HG03066 (cell line): ENCODE measurements around the gene MNT.

Experiments used
- ATAC-seq: cut with Tn5 transposase; IDR thresholded peaks from one replicate; pipeline ENCODE4 v1.9.1; 2021; ENCODE audit warnings: low read depth; ENCODE audit not compliant: unreplicated experiment

MNT gene

GRCh38 chr17:2384439-2385127, 16.3 kb downstream of the MNT start:
- no peak for ATAC-seq

- no peak for ATAC-seq
Observed at GRCh38 chr17:2383628-2384167, 17.2 kb downstream of the MNT start.

GRCh38 chr17:2380950-2381649, 19.8 kb downstream of the MNT start:
- no peak for ATAC-seq

DNA sequence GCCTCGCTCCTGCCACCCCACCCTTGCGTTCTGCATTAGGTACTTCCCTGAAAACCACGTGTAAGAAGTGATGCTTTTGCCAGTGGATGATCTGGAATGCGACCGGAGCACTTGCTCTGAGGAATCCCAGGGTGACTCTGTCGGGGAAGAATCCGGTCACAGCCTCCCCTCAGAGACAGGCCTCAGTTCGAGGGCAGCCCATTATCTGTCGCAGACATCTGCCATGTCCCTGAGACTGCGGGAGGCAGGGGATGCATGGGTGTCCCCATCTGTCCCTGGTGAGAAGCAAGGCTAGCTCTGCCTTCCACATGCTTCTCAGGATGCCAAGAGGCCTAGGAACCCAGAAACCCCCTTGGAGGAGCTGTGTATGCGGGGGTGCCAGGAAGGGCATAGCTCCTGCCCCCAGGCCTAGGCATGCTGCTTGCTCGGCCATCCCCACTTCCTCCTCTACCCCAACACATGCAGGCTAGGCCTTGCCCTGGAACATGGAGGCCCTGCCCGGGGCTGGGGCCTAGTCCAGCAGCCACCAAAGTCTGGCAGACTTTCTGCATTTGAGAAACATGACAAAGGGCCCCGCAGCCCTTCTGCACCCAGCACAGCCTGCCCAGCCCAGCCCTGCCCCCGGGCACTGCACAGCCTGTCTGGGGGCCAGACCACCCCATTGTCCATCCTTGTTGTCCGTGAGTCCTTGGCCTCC, 20.5 kb downstream of the MNT start:
- ATAC-seq, result no peak

- ATAC-seq, result no peak
Observed at GRCh38 chr17:2379489-2380225, 21.2 kb downstream of the MNT start.

- ATAC-seq, result no peak
Observed at GRCh38 chr17:2378905-2379304, 22.0 kb downstream of the MNT start.

DNA sequence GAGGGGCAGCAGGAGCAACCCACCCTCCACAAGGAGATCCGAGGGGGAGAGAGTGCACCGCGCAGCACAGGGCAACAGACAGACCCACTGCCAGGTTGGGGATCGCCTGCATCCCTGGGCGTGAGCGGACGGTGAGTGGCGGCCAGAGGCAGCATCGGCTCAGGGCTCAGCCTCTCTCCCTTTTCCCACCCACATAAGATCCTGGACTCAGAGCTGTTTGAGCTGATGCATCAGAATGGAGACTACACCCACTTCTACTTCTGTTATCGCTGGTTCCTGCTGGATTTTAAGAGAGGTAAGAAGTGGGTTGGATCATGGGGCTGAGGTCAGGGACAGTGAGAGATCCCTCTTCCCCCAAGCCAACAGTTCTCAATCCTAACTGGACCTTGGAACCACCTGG, 23.2 kb downstream of the MNT start:
- ATAC-seq, result no peak

DNA sequence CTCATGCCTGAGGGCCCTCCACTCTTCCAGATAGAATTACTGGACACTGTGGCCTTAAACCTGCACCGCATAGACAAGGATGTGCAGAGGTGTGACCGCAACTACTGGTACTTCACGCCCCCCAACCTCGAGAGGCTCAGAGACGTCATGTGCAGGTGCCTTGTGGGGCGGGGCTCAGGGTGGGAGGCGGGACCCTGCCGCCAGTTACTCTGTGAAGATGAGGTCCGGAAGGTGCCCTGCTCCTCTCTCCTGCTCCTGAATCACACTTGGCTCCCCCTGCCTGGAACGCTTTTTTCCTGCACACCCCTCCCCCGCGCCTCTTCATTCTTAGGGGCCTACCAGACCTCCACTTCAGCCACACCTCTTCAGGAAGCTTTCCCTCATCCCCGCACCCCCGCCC, 24.8 kb downstream of the MNT start:
- ATAC-seq, result no peak

- no peak for ATAC-seq
Observed at GRCh38 chr17:2375406-2375805, 25.5 kb downstream of the MNT start.

GRCh38 chr17:2374549-2375285, 26.1 kb downstream of the MNT start:
- no peak for ATAC-seq

GRCh38 chr17:2373179-2373578, 27.7 kb downstream of the MNT start:
- no peak for ATAC-seq

DNA sequence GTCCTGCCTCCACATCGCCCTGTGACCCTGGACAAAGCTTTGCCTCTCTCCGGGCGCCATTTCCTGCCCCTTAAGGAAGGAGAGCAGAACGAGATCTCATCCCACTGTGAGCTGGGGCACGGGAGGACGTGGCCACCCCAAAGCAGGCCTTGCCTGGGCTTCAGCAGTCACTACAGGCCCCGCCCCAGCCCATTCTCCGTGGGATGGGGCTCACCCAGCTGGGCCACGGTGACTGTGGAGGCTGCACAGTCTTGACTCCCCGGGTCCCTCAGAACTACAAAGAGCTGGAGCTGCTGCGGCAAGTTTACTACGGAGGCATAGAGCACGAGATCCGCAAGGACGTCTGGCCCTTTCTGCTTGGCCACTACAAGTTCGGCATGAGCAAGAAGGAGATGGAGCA, 28.2 kb downstream of the MNT start:
- ATAC-seq, result no peak

GRCh38 chr17:2372180-2372579, 28.7 kb downstream of the MNT start:
- ATAC-seq, result no peak

DNA sequence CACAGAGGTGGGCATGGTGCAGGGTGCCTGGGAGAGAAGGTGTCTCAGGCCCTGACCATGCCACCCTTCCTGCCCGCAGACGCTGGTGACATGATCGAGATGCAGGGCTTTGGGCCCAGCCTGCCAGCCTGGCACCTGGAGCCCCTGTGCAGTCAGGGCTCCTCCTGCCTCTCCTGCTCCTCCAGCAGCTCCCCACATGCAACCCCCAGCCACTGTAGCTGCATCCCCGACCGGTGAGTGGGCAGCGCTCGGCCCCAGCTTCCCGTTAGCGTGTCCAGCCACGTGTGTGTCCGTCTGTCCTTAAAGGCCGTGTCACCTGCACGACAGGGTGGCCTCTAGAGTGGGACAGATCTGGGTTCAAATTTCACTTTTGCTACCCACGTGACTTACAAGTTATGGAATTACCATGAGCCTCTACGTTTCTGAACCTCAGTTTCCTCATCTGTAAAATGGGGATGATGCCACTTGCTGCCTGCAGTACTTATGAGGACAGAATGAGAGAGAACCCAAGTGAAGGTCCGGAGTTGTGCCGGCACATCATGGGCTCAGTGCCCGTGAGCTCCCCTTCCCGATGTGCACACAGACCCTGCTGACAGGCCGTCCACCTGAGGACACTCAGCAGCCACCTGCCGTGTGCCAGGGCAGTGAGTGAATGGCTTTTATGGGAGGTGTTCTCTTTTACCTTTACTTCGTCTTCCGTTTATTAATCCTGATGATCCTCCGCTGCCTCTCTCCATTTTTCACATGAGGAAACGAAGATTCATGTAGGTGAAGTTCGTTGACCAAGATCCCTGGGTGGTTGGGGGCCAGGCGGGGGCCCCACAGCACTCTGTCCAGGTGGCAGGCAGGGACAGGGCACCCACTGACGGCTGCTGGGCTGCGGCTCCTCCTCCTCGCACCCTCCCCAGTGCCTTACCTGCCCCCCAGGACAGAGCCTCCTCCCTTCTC, 29.4 kb downstream of the MNT start:
- ATAC-seq, result no peak

- no peak for ATAC-seq
Observed at GRCh38 chr17:2370211-2370589, 30.7 kb downstream of the MNT start.

GRCh38 chr17:2369551-2370210, 31.2 kb downstream of the MNT start:
- no peak for ATAC-seq

DNA sequence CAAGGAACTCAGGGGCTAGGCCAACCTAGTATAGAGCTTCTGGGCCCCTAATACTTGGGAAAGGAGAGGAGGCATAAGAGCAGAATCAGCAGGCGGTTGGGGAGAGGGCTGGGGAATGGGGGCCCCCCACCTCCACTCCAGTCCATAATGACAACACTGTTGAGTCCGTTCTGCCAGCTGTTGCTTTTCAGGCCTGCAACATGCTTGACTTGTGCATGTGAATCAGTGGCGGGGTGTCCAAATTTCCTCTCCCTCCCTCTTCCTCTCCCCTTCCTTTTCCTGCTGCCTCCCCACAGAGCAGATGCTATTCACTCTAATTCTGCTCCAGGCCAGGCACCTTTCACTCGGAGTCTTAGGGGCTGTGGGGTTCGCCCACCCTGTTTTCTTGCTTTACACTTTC, 31.8 kb downstream of the MNT start:
- ATAC-seq, result no peak

DNA sequence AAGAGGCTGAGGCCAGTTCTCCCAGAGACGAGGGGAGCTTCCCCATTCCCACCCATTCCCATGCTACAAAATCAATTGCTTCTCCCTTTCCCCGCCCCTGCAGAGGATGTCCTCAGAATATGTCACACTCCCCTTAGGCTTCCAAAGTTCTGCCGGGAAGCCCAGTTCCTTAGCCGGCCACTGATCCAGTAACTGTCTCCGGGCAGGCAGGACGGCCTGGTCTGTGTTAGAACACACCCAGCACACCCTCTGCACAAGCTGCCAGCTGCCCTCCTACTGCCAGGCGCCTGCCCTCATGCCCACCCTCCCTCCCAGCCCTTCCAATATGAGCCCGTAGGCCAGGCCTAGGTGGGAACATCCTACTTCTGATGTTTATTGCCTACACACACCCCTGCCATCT, 32.5 kb downstream of the MNT start:
- no peak for ATAC-seq
